Activated B cell treated with CpG ODN at 0.5 μM for 24 hours (primary cell): ENCODE measurements around the gene RAB12. TPM values are rescaled to one million over a fixed set of nuclear protein-coding genes. Genes with fewer than 3 reads are reported as not detected.

Experiments
- ATAC-seq: fragments of 200-7000 bp; cut with Tn5 transposase; one replicate; pipeline ENCODE4 v1.10.0; 2021; ENCODE audit warnings: low read depth, mild to moderate bottlenecking, moderate library complexity
- CTCF ChIA-PET: fragments of 350-600 bp; sonication (Branson Sonifier 250); formaldehyde crosslinking; loops from one replicate; lab custom pipeline; 2021; ENCODE audit warnings: antibody characterized with exemption; lab: Charles Lee
- POLR2A ChIA-PET: fragments of 350-600 bp; sonication (Branson Sonifier 250); formaldehyde crosslinking; loops from one replicate; lab custom pipeline; 2021; ENCODE audit warnings: antibody characterized with exemption; lab: Charles Lee
- DNase-seq: peaks from one replicate; pipeline ENCODE4 v3.0.0; 2022
- H3K27ac Mint-ChIP-seq: one replicate; pipeline ENCODE4 v1.8.0; 2020; ENCODE audit warnings: mixed read lengths
- H3K27me3 Mint-ChIP-seq: one replicate; pipeline ENCODE4 v1.8.0; 2021; ENCODE audit warnings: mixed read lengths
- H3K36me3 Mint-ChIP-seq: one replicate; pipeline ENCODE4 v1.8.0; 2021; ENCODE audit warnings: low read depth, mixed read lengths
- H3K4me1 Mint-ChIP-seq: one replicate; pipeline ENCODE4 v1.8.0; 2021; ENCODE audit warnings: mixed read lengths
- H3K4me3 Mint-ChIP-seq: one replicate; pipeline ENCODE4 v1.8.0; 2020; ENCODE audit warnings: mild to moderate bottlenecking, mixed read lengths
- H3K9me3 Mint-ChIP-seq: one replicate; pipeline ENCODE4 v1.8.0; 2020; ENCODE audit warnings: mixed read lengths
- intact Hi-C: fragments of 100-400 bp; cut with micrococcal nuclease; formaldehyde crosslinking; loops from one replicate; pipeline ENCODE4 v1.15.1; 2024
- total RNA-seq: library from RNA; stranded (reverse); gene quantifications from 2 replicates; pipeline ENCODE4 v1.2.3, GENCODE V29; 2022
- TF ChIP-seq, protein P1 (sequence below): fragments of 200-600 bp; IDR thresholded peaks from one replicate; pipeline ENCODE4 v1.8.0; 2022; ENCODE audit warnings: antibody characterized with exemption, mild to moderate bottlenecking

The RAB12 gene
- total RNA-seq, 1 donor from 2014 or later = 27.5 TPM

DNA sequence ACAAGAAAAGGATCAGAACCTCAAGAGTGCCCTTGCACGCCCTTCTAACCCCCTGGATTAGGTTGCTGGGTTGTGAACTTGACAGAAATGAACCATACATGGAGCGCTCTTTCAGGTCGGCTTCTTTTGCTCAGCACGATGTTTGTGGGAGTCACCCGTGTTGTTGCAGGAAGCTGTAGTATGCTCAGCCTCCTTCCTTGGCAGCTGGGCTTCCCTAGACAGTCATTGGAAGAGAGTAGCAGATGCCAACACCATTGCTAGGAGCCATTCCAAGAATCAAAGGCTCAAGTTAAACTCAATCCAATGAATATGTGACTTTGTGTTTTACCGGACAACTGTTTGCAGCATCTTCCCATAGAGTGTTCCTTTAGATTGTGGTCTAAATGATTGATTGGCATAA lies 47.0 kb downstream of the RAB12 start:
- TF ChIP-seq, protein P1, sequence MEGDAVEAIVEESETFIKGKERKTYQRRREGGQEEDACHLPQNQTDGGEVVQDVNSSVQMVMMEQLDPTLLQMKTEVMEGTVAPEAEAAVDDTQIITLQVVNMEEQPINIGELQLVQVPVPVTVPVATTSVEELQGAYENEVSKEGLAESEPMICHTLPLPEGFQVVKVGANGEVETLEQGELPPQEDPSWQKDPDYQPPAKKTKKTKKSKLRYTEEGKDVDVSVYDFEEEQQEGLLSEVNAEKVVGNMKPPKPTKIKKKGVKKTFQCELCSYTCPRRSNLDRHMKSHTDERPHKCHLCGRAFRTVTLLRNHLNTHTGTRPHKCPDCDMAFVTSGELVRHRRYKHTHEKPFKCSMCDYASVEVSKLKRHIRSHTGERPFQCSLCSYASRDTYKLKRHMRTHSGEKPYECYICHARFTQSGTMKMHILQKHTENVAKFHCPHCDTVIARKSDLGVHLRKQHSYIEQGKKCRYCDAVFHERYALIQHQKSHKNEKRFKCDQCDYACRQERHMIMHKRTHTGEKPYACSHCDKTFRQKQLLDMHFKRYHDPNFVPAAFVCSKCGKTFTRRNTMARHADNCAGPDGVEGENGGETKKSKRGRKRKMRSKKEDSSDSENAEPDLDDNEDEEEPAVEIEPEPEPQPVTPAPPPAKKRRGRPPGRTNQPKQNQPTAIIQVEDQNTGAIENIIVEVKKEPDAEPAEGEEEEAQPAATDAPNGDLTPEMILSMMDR = no peak
- Mint-ChIP-seq H3K9me3 (no peaks in the 10 kb centered on the region), H3K4me3 (no peak overlapping the region), H3K27me3 (peaks cover 3% of the 10 kb centered on the region), H3K4me1 (no peaks in the 10 kb centered on the region), H3K36me3 (no peaks in the 10 kb centered on the region), H3K27ac (no peak overlapping the region)
- ChIA-PET CTCF (interaction anchor here (1.4 to 5.5 kb wide), 3 partner anchors 14 to 331 kb away, joined by 3 to 51 read pairs (median 8); no protein-coding TSS in a partner anchor), POLR2A (no interaction called here)
- no peak for DNase-seq
- ATAC-seq = no peak
- intact Hi-C loops = no loop called here

DNA sequence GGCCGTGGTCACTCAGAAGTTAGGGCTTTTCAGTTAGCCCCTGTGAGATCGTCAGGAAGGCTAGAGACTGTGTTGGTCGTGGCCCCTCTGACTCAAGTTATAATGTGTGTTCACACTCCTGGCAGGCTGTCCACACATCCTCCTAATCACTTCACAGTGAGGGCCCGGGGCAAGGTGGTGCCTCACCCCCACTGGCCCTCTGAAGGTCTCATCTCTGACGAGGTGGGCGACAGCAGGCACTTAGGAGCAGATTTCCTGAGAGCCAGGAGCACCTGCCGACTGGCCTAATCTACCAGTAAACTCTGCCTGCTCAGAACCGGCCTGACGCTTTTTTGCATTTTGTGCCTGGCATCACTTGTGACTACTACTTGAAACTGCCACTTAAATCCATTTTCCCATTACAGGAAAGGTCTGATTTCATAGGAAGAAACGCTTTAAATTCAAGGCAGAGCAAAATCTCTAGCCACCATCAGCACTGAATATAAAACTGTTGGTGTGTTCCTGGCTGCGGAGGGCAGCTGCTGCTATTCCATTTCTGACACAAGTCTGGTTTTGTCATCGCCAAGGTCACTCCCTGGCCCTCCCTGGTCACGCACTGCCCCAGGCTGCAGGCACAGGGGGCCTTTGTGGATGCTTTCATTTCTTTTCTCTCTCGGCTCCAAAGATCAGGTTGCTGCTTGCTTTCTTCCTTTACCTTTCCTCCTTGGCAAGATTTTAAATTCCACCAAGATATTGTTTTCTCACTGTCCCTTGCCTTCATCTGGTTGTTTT lies 48.0 kb downstream of the RAB12 start:
- H3K36me3 Mint-ChIP-seq = no peaks in the 10 kb centered on the region
- intact Hi-C loops = no loop called here
- no peak for ATAC-seq
- H3K27ac Mint-ChIP-seq = no peak overlapping the region
- CTCF ChIA-PET = interaction anchor here (1.4 to 5.5 kb wide), 3 partner anchors 325 to 331 kb away, joined by 7 to 51 read pairs (median 8); no protein-coding TSS in a partner anchor
- peaks cover 8% of the 10 kb centered on the region for H3K4me1 Mint-ChIP-seq
- POLR2A ChIA-PET = no interaction called here
- TF ChIP-seq, protein P1 = no peak
- DNase-seq = no peak
- H3K9me3 Mint-ChIP-seq = no peaks in the 10 kb centered on the region
- peaks cover 3% of the 10 kb centered on the region for H3K27me3 Mint-ChIP-seq
- no peak overlapping the region for H3K4me3 Mint-ChIP-seq

DNA sequence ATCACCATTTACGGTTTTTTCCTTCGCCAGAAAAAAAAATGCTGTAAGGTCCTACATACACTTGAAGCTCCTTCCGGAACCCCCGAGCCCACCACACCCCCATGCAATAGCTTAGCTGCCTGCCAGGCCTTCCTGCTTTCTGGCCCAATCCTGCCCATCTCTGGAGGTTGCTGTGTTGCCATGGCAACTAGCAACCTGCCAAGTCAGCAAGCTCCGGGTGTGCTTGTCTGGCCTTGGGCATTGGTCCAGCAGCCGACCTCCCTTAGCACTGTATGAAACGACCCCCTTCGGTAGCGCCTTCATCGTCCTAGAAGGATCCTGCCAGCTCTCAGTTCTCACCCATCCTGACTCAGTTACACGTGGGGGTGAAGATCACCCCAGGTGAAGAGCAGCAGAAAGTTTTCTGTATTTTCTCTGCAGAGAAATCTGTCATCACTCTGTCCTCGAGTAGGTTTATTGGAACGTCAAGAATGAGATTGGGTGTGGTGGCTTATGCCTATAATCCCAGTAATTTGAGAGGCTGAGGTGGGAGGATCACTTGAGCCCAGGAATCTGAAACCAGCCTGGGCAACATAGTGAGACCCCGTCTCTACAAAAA lies 48.7 kb downstream of the RAB12 start:
- Mint-ChIP-seq H3K27ac (no peak overlapping the region), H3K4me3 (no peak overlapping the region)
- intact Hi-C loops = no loop called here

DNA sequence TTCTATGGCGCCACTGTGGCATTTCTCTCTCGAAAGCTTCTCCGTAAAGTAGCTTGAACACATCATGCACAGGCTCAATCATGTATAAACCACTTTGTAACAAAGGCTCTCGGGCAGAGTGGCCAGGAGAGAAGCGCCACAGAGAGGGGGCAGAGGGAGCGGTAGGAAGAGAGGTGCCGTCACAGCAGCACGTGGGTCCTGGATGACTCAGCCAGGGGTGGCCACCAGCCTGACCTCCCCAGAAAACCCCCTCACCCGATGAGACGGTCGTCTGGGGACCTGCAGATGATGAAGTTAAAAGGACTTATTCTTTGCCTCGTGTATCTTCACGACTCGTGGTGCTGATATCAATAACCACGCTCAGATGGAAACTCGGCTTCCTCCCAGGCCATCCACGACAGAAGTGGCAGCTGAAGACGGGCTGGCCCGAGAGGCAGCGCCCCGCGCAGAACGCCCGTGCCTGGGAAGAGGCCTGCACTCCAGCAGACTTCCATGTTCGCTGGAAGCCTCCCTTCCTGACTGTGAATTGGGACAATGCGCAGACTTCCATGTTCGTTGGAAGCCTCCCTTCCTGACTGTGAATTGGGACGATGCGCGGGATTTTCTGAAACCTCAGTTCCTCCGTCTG lies 49.7 kb downstream of the RAB12 start:
- no peaks in the 10 kb centered on the region for H3K36me3 Mint-ChIP-seq
- intact Hi-C loops = no loop called here
- no peaks in the 10 kb centered on the region for H3K9me3 Mint-ChIP-seq
- H3K27me3 Mint-ChIP-seq = peaks cover 3% of the 10 kb centered on the region
- TF ChIP-seq, protein P1 = no peak
- peaks cover 10% of the 10 kb centered on the region for H3K4me1 Mint-ChIP-seq
- DNase-seq (no peak), ATAC-seq (no peak)
- POLR2A ChIA-PET = interaction anchor here (0.6 kb wide), 1 partner anchor 146 kb away, joined by 3 read pairs; no protein-coding TSS in a partner anchor
- CTCF ChIA-PET = interaction anchor here (0.6 to 1.4 kb wide), 2 partner anchors 329 to 918 kb away, joined by 3 to 7 read pairs; no protein-coding TSS in a partner anchor
- H3K4me3 Mint-ChIP-seq = no peak overlapping the region
- H3K27ac Mint-ChIP-seq = no peak overlapping the region

More for the DNA sequence above, 48.7 kb downstream of the RAB12 start:
- ATAC-seq (no peak), DNase-seq (no peak)
- ChIA-PET POLR2A (no interaction called here), CTCF (interaction anchor here (1.4 kb wide), 1 partner anchor 330 kb away, joined by 7 read pairs; no protein-coding TSS in a partner anchor)
- H3K36me3 Mint-ChIP-seq = no peaks in the 10 kb centered on the region
- H3K27me3 Mint-ChIP-seq = peaks cover 3% of the 10 kb centered on the region
- TF ChIP-seq, protein P1 = no peak
- H3K4me1 Mint-ChIP-seq = peaks cover 10% of the 10 kb centered on the region
- no peaks in the 10 kb centered on the region for H3K9me3 Mint-ChIP-seq
